Left renal cortex interstitium (tissue), 4 donors: ENCODE measurements around the gene GAS2L1. TPM values are rescaled to one million over a fixed set of nuclear protein-coding genes. Genes with fewer than 3 reads are reported as not detected.

Experiments used
- DNase-seq, 4 donors: peaks; one replicate each; pipeline ENCODE4 v3.0.0-alpha.2; 2013; ENCODE audit warnings: low read depth in 4 of 4, low spot score in 2 of 4, missing footprints in 1 of 4
- polyA plus RNA-seq, 4 donors: library from polyadenylated mRNA; unstranded; fragments of 120-200 nt; gene quantifications; one replicate each; pipeline ENCODE4 v1.2.1, GENCODE V29; 2013; ENCODE audit not compliant: insufficient read length in 4 of 4

Gene GAS2L1
- polyA plus RNA-seq, 4 donors = 5.4 to 11.4 (median 8.5) TPM

GRCh38 chr22:29308148-29308790 is 1.8 kb downstream of the GAS2L1 start:
- DNase-seq = no peak

- DNase-seq = no peak
Observed at GRCh38 chr22:29308791-29309262, 2.4 kb downstream of the GAS2L1 start.

DNA sequence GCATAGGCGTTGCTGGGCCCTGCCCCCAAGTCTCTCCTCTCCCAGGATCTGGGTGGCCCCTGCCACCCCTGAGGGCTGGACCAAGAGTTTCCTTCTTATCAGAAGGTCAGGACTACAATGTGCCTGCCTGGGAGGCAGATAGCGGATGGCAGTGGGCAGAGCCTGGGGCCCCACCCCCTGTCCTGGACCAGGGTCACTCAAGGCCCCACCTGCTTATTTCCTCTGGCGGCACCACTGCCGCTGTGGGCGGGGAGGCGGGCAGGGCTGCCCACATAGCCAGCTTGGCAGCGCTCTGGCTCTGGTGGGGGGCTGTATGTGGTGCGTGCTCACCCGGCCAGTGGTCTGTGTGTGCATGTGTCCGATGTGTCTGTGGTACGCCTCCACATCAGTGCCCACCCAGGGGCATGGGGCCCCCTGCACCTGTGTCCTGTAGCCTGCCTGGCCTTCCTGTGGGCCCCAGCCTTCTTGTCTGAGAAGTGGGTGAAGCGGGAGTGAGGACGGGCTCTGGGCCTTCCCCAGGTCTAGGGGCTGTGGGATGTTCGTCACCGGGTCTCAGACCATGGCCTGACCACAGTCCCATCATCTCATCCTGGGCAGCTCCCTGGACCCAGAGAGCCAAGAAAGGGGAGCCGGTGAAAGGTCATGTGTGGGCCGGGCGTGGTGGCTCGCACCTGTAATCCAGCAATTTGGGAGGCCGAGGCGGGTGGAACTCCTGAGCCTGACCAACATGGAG is 3.0 kb downstream of the GAS2L1 start:
- DNase-seq = no peak

DNA sequence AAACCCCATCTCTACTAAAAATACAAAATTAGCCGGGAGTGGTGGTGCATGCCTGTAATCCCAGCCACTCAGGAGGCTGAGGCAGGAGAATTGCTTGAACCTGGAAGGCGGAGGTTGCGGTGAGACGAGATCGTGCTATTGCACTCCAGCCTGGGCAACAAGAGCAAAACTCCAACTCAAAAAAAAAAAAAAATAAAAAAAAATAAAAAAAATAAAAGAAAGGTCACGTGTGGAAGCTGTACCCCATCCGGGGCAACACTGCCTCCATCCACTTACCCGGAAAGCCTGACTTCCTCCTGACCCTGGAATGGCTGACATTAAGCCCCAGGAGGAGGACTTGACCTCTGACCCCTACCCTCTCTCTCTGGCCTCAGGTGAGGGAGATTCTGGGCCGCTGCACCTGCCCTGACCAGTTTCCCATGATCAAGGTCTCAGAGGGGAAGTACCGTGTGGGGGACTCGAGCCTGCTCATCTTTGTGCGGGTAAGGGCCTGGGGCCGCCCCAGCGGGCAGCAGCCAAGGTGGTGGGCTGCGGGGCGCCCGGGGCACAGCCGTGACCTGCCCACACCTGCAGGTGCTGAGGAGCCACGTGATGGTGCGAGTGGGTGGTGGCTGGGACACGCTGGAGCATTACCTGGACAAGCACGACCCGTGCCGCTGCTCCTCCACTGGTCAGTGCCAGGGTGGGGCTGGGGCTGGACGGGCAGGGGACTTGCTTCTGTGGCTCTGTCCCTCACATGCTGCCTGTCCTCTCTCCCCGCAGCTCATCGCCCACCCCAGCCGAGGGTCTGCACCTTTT is 3.8 kb downstream of the GAS2L1 start:
- DNase-seq = no peak

DNA sequence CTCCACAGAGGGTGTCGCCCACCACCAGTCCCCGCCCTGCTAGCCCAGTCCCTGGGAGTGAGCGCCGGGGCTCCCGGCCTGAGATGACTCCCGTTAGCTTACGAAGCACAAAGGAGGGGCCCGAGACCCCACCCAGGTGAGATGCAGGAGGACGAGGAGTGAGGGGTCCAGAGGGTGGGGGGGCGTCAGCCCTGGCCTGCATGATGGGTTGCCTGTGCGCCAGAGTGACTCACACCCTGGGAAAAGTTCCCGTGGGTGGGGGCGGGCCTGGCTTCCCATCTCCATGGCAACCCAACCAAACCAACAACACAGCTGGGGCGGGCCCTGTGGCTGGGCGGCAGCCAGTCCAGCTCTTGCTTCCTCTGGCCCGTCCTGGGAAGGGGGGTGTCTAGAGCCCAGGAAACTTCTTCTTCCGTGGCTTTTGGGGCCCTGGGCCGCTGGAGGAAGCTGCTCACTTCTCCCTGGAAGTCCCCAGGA is 4.5 kb downstream of the GAS2L1 start:
- DNase-seq = peak in 3 of 4 donors; percentile 61 to 83 (median 70)

GRCh38 chr22:29311464-29312217 is 5.2 kb downstream of the GAS2L1 start:
- DNase-seq = no peak

GRCh38 chr22:29312218-29313125 is 6.0 kb downstream of the GAS2L1 start:
- no peak for DNase-seq

DNA sequence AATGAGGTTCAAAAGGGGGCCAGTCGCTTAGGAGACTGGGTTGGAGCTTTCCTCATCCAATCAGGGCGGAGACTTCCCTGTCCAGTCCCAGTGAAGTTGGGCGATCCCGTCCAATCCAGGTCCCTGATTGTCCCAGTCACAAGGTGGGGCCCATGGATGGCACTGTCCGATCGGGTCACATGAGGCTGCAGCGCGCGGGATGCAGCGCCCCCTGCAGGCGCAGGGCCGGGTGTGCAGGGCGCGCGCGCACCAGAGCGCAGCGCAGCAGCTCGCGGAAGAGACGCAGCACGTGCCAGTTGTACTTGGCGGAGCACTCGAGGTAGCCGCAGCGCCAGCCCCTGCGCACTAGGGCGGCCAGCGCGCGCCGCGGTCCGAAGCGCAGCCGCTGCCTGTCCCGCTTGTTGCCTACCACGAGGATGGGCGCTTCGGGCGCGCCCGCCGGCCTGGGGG is 6.7 kb downstream of the GAS2L1 start:
- no peak for DNase-seq

DNA sequence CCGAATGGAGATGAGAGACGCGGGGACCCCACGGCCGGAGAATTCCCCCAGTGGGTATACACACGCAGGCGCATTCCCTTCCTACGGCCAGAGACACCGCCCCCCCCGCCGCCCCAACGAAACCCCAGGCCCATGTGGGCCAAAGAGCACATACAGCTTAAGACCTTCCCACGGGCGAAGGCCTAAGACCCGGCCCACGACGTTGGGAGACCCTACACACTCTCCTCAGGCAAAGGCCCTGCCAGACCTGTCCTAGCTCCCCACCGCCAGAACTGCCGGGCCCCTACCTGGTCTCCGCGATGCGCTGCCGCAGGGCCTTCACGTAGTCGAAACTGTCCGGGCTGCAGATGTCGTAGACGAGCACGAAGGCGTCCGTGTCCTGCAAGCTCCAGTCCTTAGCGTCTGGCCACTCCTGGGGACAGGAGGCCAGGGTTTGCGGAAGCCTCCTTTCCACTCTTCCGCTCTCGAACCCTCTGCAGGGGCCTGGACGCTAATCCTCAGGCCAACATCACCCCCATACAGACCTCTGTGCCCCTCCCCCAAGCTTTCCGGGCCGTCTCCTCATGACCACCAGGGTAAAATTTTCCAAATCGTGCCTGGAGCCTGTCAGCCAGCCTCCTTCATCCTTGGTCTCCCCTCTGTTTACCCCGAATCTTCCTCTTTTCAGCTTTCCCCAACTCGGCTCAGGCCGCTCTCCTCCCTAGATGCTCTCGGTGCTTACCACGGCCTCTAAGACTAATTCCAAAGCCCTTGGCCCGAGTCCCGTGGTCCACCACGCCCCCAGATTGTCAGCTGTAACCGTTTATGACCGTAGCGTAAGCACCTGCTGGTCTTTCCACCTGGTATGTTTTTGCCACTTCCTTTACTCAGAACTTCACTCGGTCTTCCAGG is 7.4 kb downstream of the GAS2L1 start:
- DNase-seq = no peak

GRCh38 chr22:29314537-29315285 is 8.3 kb downstream of the GAS2L1 start:
- DNase-seq = no peak

GRCh38 chr22:29315286-29316140 is 9.1 kb downstream of the GAS2L1 start, which contains the start of gene RASL10A:
TSS of gene RASL10A (minus strand) at chr22:29315697. CDS start at chr22:29315246, 451 bp downstream.
- DNase-seq = no peak

DNA sequence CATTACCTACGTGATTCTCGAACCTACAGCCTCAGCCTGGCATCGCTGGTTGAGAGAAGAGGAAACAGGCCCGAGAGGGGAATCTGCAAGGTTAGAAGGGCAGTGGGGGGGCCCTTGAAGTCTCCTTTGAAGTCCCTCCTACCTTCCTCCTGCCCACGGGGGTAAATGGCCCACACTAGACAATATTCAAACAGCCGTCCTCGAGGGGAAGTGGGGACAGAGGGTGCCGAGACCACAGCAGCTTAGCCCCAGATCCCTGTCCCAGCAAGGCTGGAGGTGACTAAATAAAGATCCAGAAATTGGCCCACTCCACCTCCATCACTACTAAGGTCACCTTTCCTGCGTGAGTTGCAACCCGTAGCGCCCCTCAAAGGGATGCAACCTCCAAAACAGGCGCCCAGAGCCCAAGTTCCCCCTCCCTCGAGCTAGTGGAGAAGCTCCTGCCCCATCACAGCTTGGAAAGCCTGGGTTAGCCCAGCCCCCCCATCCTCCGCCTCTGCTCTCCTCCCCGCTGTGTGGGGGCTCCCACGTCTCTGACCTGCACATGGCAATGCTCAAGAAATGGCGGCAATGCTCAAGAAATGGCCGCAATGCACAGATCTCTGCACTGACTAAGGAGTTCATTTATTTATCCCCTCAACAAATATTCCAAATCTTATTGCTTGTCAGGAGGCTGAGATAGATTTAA is 9.8 kb downstream of the GAS2L1 start:
- DNase-seq = no peak

DNA sequence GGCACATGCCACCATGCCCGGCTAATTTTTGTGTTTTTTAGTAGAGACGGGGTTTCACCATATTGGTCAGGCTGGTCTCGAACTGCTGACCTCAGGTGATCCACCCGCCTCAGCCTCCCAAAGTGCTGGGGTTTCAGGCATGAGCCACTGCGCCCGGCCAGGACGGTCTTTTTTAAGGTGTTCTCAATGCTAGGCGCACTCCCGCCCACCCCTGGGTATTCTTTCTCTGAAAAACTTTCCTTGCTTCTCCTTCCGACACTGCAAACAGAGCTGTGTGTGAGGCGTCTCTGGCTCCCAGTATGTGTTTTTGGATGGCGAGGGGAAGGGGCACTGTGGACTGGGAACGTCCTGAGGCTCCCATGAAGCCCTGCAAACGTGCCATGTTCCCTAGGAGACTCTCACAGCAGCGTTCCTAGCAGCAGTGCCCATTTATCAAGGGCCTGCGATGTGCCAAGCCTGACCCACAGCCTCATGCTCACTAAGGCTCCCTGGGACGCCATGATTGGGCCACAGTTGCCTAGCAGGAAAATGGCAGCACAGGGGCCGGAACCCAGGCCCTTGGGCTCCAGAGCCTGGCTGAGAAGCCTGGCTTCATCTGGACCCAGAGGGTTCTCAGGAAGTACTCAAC is 11.5 kb downstream of the GAS2L1 start:
- DNase-seq = no peak

- DNase-seq = no peak
Observed at GRCh38 chr22:29319072-29319471, 12.6 kb downstream of the GAS2L1 start.

DNA sequence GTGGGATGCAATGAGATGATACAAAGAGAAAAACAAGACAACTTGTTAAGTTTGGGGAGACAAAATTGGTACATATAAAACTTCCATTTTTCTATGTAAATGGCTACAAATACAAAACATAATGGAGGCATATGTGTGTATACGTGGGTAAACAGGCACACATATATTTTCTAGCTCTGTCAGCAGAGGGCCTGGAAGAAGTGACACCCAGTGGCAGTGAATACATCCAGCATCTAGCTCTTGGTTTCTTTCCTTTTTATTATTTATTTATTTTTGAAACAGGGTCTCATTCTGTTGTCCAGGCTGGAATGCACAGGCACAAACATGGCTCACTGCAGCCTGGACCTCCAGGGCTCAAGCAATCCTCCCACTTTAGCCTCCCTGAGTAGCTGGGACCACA is 14.1 kb downstream of the GAS2L1 start:
- no peak for DNase-seq

DNA sequence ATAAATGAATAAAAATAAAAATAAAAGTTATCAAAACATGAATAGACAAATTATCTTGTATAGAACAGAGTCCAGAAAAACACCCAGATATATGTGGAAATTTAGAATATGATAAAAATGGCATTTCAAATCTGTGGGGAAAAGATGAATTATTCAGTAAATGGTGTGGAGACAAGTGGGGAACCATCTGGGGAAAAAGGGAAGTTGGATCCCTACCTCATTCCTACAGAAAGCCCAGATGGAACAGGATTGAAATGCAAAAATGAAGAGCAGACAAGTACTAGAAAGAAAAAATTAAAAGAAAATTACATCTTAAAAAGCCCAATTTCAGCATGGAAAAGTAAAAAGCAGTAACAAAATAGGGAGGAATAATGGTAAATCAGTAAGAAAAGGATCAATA is 17.2 kb downstream of the GAS2L1 start:
- DNase-seq = no peak
